Transverse colon (tissue), 4 donors: ENCODE data around the gene TIMM10B.

Experiments used
- EP300 ChIP-seq: sonication (generic); formaldehyde crosslinking; IDR thresholded peaks from one replicate; pipeline ENCODE4 v1.6.1; 2017; ENCODE audit warnings: antibody characterized with exemption, low read depth
- POLR2A ChIP-seq: fragments of 450-650 bp; IDR thresholded peaks from one replicate; pipeline ENCODE4 v1.6.1; 2016; ENCODE audit warnings: antibody characterized with exemption, mild to moderate bottlenecking, moderate library complexity
- POLR2AphosphoS5 ChIP-seq, 3 donors: sonication (generic); formaldehyde crosslinking; IDR thresholded peaks; one replicate each; pipeline ENCODE4 v1.6.1; 2016; ENCODE audit warnings: antibody characterized with exemption in 3 of 3
- TF ChIP-seq, protein P1 (sequence below), 5 experiments: fragments of 200-600 bp in 3 of 5; fragments of 450-650 bp in 2 of 5; sonication (generic) in 3 of 5; IDR thresholded peaks; 1 replicate in 2 of 5; 2 replicates in 3 of 5; pipeline ENCODE4 v1.5.1; 2016 to 2017; ENCODE audit warnings: antibody characterized with exemption in 5 of 5, inconsistent platforms in 3 of 5, mild to moderate bottlenecking in 2 of 5, moderate library complexity in 1 of 5

DNA sequence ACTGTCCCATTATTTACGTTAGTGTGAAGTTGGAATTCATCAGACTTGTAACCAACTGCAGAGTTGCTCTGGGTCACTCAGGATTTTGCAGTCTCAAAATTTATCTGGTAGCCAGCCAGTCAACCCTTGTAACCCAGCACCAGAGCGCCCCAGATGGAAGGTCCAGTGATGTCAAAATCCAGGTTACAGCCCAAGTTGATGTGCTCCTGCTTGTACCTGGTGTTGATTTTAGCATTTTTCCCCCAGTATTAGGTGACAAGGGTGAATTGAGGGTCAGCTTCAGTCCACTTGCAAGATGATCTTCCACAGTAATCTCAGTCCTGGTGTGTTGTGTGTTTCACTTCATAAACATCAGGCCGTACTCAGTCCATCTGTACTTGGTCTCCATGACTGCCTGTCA, 7.5 kb downstream of the TIMM10B start:
- TF ChIP-seq POLR2AphosphoS5 (IDR thresholded peaks at IDR 0.05) = no peak
- no peak for TF ChIP-seq POLR2A
- TF ChIP-seq, protein P1, sequence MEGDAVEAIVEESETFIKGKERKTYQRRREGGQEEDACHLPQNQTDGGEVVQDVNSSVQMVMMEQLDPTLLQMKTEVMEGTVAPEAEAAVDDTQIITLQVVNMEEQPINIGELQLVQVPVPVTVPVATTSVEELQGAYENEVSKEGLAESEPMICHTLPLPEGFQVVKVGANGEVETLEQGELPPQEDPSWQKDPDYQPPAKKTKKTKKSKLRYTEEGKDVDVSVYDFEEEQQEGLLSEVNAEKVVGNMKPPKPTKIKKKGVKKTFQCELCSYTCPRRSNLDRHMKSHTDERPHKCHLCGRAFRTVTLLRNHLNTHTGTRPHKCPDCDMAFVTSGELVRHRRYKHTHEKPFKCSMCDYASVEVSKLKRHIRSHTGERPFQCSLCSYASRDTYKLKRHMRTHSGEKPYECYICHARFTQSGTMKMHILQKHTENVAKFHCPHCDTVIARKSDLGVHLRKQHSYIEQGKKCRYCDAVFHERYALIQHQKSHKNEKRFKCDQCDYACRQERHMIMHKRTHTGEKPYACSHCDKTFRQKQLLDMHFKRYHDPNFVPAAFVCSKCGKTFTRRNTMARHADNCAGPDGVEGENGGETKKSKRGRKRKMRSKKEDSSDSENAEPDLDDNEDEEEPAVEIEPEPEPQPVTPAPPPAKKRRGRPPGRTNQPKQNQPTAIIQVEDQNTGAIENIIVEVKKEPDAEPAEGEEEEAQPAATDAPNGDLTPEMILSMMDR (IDR thresholded peaks at IDR 0.05) = no peak
- TF ChIP-seq EP300 = no peak
